NOMO-1 (cell line): ENCODE results near the gene AKT1S1.
"Not testable (repeated sequence)": the region's sequence is repeated elsewhere in the genome, so short reads cannot be mapped to it uniquely, and the experiment has no call there.

Source experiments
- DNase-seq, 2 experiments: peaks; one replicate each; lab custom pipeline; 2025; ENCODE audit not compliant: unreplicated experiment in 2 of 2; lab: John Stamatoyannopoulos, UW

Gene AKT1S1

GRCh38 chr19:49840736-49841249 lies 36.4 kb downstream of the AKT1S1 start:
- DNase-seq: no peak

DNA sequence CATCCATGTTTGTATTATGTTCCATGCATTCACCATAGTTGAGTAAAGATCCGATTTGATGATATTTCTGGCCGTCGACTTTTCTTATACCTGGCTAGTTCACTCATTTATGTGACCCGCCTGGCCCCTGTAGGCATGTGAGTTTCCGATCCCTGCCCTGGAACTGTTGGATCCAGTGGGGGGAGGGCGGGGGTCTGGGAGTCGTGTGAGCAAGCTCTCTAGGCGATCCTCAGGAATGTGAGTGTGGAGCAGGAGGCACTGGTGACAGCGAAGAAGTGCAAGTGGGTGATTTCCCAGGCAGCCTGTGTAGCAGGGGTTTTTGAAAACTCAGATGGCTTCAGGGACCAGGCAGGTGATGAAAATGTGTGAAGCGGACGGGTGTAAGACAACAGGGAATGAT lies 36.8 kb downstream of the AKT1S1 start:
- no peak for DNase-seq

DNA sequence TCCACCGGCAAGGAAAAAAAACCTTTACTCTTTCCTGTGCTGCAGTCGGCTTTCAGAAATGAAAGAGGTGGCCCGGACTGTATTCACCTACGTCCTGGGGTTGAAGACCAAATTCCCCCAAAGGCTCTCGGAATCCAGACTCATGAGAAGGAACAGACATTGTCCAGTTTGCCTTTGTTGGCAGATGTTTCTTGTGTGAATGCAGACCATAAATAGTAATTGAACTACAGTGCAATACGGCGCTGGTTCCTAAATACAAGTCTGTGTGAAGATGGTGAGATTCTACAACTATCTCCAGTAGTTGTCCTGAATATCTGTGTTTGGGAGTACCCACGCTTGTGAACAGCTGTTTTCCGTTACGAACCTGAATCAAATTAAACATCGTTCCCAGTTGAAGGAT lies 37.4 kb downstream of the AKT1S1 start:
- no peak for DNase-seq

GRCh38 chr19:49838885-49839588 lies 38.1 kb downstream of the AKT1S1 start:
- no peak for DNase-seq

DNA sequence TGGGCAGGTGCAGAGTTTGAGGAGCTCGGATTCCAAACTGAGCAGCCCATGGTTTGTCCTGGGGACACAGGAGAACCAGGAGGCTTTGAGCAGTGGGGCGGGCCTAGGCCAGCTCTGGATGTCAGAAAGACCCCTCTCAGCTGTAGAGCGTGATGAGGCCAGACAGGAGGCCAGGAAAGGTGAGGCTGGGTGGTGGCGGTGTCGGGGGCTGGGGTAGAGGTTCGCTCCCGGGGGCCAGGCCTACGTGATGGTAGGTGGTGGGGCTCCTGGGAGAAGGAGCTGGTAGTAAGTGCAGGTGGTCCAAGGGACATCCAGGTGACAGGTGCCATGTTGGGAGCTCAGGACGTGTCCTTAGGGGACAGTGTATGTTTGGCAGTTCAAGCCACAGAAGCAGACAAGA lies 39.7 kb downstream of the AKT1S1 start:
- DNase-seq: no peak

DNA sequence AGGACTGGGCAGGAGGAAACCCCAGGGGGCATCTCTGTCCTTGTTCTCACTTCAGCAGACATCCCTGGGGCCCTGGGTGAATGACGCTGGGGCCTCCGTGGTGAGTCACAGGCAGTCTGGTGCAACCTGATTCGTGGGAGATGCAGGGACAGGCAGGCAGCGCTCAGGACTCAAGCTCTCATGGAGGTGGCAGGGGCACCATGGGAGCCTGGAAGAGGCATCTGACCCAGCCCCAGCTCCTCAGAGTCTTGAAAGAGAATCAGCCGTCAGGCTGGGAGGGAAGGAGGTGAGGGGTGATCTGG lies 40.2 kb downstream of the AKT1S1 start:
- DNase-seq: no peak

- no peak for DNase-seq
These were observed 40.8 kb downstream of the AKT1S1 start for GRCh38 chr19:49836176-49837008.

- no peak for DNase-seq
These were observed 41.6 kb downstream of the AKT1S1 start for GRCh38 chr19:49835562-49835961.

- no peak for DNase-seq
These were observed 43.6 kb downstream of the AKT1S1 start for GRCh38 chr19:49833599-49833998.

DNA sequence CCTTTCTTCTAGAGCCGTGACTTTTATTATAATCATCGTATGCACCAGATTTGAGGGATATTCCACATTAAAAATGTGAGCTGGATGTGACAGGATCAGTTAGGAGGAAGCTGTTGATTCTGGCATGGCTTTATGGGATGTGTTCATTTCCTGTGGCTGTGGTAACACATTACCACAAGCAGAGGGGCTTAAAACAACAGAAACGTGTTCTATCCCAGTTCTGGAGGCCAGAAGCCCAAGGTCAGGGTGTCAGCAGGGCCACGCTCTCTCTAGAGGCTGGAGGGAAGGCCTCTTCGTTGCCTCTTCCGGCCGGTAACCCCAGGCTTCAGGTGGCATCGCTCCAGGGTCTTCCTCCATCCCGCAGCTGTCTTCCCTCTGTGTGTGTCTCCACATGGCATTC lies 44.6 kb downstream of the AKT1S1 start:
- DNase-seq: peak; percentile 21 to 44

GRCh38 chr19:49831592-49831991 lies 45.6 kb downstream of the AKT1S1 start:
- no peak for DNase-seq

GRCh38 chr19:49830766-49831165 lies 46.4 kb downstream of the AKT1S1 start:
- DNase-seq: no peak

DNA sequence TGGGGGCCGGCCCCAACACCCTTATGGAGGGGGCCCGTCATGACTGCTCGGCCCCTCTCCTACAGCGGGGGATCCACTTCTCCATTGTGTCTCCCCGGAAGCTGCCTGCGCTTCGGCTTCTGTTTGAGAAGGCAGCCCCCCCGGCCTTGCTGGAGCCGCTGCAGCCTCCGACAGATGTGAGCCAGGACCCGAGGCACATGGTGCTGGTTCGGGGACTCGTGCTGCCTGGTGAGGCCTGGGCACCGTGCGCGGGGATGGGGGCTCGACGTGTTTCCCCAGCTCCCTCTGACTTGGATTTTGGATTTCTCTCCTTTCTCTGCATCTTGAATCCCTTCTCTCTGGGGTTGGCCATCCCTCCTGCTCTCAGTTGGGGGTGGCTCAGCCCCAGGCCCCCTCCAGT lies 47.4 kb downstream of the AKT1S1 start:
- DNase-seq: no peak

DNA sequence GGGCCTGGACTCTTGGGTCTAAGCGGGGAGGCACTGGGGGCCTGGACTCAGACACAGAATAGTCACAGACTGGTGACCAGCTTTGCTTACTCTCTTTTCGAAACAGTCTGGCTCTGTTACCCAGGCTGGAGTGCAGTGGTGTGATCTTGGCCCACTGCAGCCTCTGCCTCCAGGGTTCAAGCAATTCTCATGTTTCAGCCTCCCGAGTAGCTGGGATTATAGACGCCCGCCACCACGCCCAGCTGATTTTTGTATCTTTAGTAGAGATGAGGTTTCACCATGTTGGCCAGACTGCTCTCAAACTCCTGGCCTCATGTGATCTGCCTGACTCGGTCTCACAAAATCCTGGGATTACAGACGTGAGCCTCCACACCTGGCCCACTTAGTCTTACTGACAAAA lies 48.0 kb downstream of the AKT1S1 start:
- DNase-seq: no peak

DNA sequence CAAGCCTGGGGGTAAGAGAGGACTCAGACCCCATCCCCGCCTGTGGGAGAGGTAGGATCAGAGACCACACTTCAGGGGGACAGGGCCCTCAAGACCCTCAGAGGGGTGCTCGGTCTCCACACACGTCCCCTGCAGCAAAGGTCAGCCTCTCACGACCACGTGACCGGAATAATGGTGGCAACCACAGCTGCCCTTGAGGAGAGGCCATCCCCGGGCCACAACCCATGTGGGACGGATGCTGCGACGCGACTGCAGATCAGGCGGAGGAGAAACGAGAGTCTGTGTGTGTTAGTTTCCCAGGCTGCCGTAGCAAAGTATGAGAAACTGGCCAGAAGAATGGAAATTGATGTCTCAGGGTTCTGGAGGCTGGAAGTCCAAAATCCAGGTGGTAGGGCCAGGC lies 50.1 kb downstream of the AKT1S1 start:
- DNase-seq: no peak

DNA sequence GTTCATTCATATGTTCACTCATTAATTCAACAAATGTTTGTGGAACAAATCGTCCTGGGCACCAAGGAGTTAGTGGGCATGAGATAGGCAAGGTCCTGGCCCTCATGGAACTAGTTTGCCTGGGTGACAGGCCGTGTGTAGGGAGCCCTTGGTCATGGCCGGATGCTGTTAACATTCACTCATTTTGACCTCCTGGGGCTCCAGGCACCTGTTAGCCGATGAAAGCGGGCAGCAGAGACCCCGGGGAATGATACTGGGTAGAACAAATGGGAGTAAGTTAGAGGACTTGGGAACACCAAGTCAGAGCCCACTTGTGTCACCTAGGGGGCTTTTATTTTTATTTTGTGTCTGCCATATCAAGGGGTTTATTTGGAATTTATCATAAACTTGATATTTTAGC lies 52.5 kb downstream of the AKT1S1 start:
- DNase-seq: no peak

DNA sequence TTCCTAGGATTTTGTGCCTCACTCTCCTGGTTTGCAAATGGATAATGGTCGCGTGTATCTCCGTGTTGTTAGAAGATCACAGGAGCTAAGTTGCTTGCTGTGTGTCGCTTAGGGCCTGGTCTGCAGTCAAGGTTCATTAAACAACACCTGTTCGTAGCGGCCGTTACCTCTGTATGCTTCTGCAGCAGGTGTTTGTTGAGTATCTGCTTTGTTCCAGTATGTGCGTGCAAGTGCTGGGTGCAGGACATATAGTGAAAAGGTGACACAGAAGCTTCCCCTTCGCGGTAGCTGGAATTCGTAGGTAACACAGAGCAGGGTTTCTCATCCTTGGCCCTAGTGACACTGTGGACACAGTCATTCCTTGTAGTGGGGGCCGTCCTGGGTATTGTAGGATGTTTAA lies 53.7 kb downstream of the AKT1S1 start:
- DNase-seq: no peak

DNA sequence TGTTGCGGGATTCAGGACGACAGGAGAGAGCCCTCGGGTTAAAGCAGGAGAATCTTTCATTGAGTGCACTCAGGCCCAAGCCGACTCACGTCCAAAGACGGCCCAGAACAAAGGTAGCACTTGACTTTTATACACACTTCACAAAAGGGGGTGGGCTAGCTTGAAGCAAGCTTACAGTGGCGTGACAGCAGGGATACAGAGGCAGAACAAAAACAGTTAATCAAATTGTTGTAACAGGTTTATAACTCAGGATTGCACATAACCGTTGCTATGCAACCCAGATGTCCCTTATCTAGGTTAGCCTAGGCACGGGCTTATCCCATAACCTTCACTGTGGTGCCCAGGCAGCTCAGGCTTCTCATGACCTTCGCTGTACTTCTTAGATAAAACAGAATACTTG lies 57.0 kb downstream of the AKT1S1 start:
- DNase-seq: no peak

GRCh38 chr19:49819452-49820115 lies 57.6 kb downstream of the AKT1S1 start:
- not testable (repeated sequence) for DNase-seq
